Tibial artery (tissue), 4 donors: ENCODE results near the gene EXOC7.

Experiments used
- DNase-seq, 2 donors: peaks; one replicate each; pipeline ENCODE4 v3.0.0-alpha.2; 2019
- H3K27ac ChIP-seq, 2 donors: fragments of 200-600 bp; sonication (generic) in 1 of 2; 1 replicate in 1 of 2; 2 replicates in 1 of 2; pipeline ENCODE4 v1.5.1; 2018 to 2019; ENCODE audit warnings: mild to moderate bottlenecking in 1 of 2
- H3K27me3 ChIP-seq, 2 donors: fragments of 200-600 bp; sonication (generic) in 1 of 2; one replicate each; pipeline versions ENCODE4 v1.5.1 to v1.6.0; 2016 to 2019
- H3K36me3 ChIP-seq, 3 donors: fragments of 200-600 bp; sonication (generic) in 2 of 3; one replicate each; pipeline ENCODE4 v1.5.1; 2016 to 2019; ENCODE audit warnings: mild to moderate bottlenecking in 2 of 3
- H3K4me1 ChIP-seq, 4 donors: fragments of 200-600 bp; sonication (generic) in 2 of 4; 1 replicate in 3 of 4; 2 replicates in 1 of 4; pipeline ENCODE4 v1.5.1; 2016 to 2019
- H3K4me3 ChIP-seq, 2 donors: fragments of 200-600 bp; sonication (generic) in 1 of 2; 1 replicate in 1 of 2; 2 replicates in 1 of 2; pipeline ENCODE4 v1.5.1; 2018 to 2019; ENCODE audit warnings: mild to moderate bottlenecking in 2 of 2
- H3K9me3 ChIP-seq, 3 donors: fragments of 200-600 bp; sonication (generic) in 1 of 3; one replicate each; pipeline ENCODE4 v1.5.1; 2016 to 2019
- CTCF ChIP-seq, 2 experiments: fragments of 200-600 bp in 1 of 2; fragments of 450-650 bp in 1 of 2; IDR thresholded peaks; one replicate each; pipeline ENCODE4 v1.5.1; 2017 to 2019; ENCODE audit warnings: antibody characterized with exemption in 2 of 2, mild to moderate bottlenecking in 1 of 2, moderate library complexity in 1 of 2
- intact Hi-C: fragments of 100-400 bp; cut with DNase I; formaldehyde crosslinking; loops from one replicate; pipeline ENCODE4 v1.15.0; 2023; ENCODE audit warnings: low total_unique reads

EXOC7 gene

GRCh38 chr17:76149214-76149613 is 45.6 kb upstream of the EXOC7 start:
- no peak for TF ChIP-seq CTCF (IDR thresholded peaks at IDR 0.05)
- Histone ChIP-seq H3K27ac (no peak overlapping the region), H3K27me3 (peaks cover 0 to 8% of the 10 kb centered on the region in 2 donors), H3K9me3 (no peaks in the 10 kb centered on the region), H3K4me3 (no peak overlapping the region), H3K4me1 (no peaks in the 10 kb centered on the region), H3K36me3 (no peaks in the 10 kb centered on the region)
- no peak for DNase-seq
- intact Hi-C loops = no loop called here

- Histone ChIP-seq H3K9me3 (no peaks in the 10 kb centered on the region), H3K27ac (no peak overlapping the region), H3K4me1 (no peaks in the 10 kb centered on the region), H3K27me3 (peaks cover 0 to 8% of the 10 kb centered on the region in 2 donors), H3K36me3 (no peaks in the 10 kb centered on the region), H3K4me3 (no peak overlapping the region)
- no peak for TF ChIP-seq CTCF (IDR thresholded peaks at IDR 0.05)
- intact Hi-C loops = no loop called here
- DNase-seq = no peak
Measured at GRCh38 chr17:76148015-76148326, 44.4 kb upstream of the EXOC7 start.

GRCh38 chr17:76147211-76148014 is 43.8 kb upstream of the EXOC7 start:
- H3K36me3 ChIP-seq = no peaks in the 10 kb centered on the region
- TF ChIP-seq CTCF (IDR thresholded peaks at IDR 0.05) = peak; percentile 57 to 58
- no peak for DNase-seq
- H3K27me3 ChIP-seq = peaks cover 0 to 8% of the 10 kb centered on the region in 2 donors
- no peaks in the 10 kb centered on the region for H3K4me1 ChIP-seq
- H3K9me3 ChIP-seq = no peaks in the 10 kb centered on the region
- H3K4me3 ChIP-seq = no peak overlapping the region
- no peak overlapping the region for H3K27ac ChIP-seq
- intact Hi-C loops = no loop called here

- no peak for DNase-seq
- Histone ChIP-seq H3K27ac (no peak overlapping the region), H3K9me3 (no peaks in the 10 kb centered on the region), H3K4me3 (no peak overlapping the region), H3K36me3 (no peaks in the 10 kb centered on the region), H3K27me3 (peaks cover 0 to 8% of the 10 kb centered on the region in 2 donors), H3K4me1 (peaks cover 0 to 6% (median 5%) of the 10 kb centered on the region in 4 donors)
- intact Hi-C loops = no loop called here
- TF ChIP-seq CTCF (IDR thresholded peaks at IDR 0.05) = no peak
Measured at GRCh38 chr17:76146053-76146851, 42.7 kb upstream of the EXOC7 start.

GRCh38 chr17:76145231-76146052 is 41.9 kb upstream of the EXOC7 start:
- peak in 1 of 2 donors; percentile 55 for DNase-seq
- no peak overlapping the region for H3K4me3 ChIP-seq
- H3K9me3 ChIP-seq = no peaks in the 10 kb centered on the region
- intact Hi-C loops = no loop called here
- peaks cover 0 to 14% (median 13%) of the 10 kb centered on the region in 4 donors for H3K4me1 ChIP-seq
- no peak for TF ChIP-seq CTCF (IDR thresholded peaks at IDR 0.05)
- peaks cover 0 to 14% of the 10 kb centered on the region in 2 donors for H3K27me3 ChIP-seq
- H3K36me3 ChIP-seq = no peaks in the 10 kb centered on the region
- no peak overlapping the region for H3K27ac ChIP-seq
